Liver (tissue), 9 donors: ENCODE results near the gene MID2. TPM values are rescaled to one million over a fixed set of nuclear protein-coding genes. Genes with fewer than 3 reads are reported as not detected.

ENCODE experiments used
- DNase-seq: peaks from one replicate; pipeline ENCODE4 v3.0.0-alpha.2; 2017; ENCODE audit warnings: low spot score
- H3K27ac ChIP-seq, 2 donors: one replicate each; pipeline ENCODE4 v1.7.0; 2013; ENCODE audit warnings: inconsistent platforms in 2 of 2, low read length in 2 of 2, control low read depth in 1 of 2, low read depth in 1 of 2, mild to moderate bottlenecking in 1 of 2
- H3K27me3 ChIP-seq, 4 donors: one replicate each; pipeline versions ENCODE4 v1.6.1 to v1.7.0; 2013; ENCODE audit warnings: low read length in 3 of 4, inconsistent platforms in 1 of 4, mild to moderate bottlenecking in 1 of 4, moderate library complexity in 1 of 4; ENCODE audit not compliant: control insufficient read depth in 4 of 4, insufficient read depth in 4 of 4
- H3K36me3 ChIP-seq, 4 donors: one replicate each; pipeline versions ENCODE4 v1.6.1 to v1.7.0; 2013; ENCODE audit warnings: low read length in 3 of 4, mild to moderate bottlenecking in 3 of 4, low read depth in 1 of 4, moderate library complexity in 1 of 4; ENCODE audit not compliant: control insufficient read depth in 4 of 4, insufficient read depth in 3 of 4
- H3K4me1 ChIP-seq, 4 donors: one replicate each; pipeline versions ENCODE4 v1.6.1 to v1.7.0; 2013; ENCODE audit warnings: low read length in 3 of 4, mild to moderate bottlenecking in 3 of 4, moderate library complexity in 1 of 4; ENCODE audit not compliant: control insufficient read depth in 4 of 4, insufficient read depth in 4 of 4
- H3K4me3 ChIP-seq, 3 donors: one replicate each; pipeline versions ENCODE4 v1.6.1 to v1.7.0; 2013; ENCODE audit warnings: low read length in 3 of 3, control low read depth in 1 of 3, low read depth in 1 of 3, mild to moderate bottlenecking in 1 of 3
- H3K9ac ChIP-seq, 2 donors: one replicate each; pipeline ENCODE4 v1.7.0; 2013; ENCODE audit warnings: low read length in 2 of 2, mild to moderate bottlenecking in 2 of 2, moderate library complexity in 2 of 2, control low read depth in 1 of 2, low read depth in 1 of 2
- H3K9me3 ChIP-seq, 4 donors: one replicate each; pipeline versions ENCODE4 v1.6.1 to v1.7.0; 2013; ENCODE audit warnings: low read length in 3 of 4; ENCODE audit not compliant: control insufficient read depth in 4 of 4
- ATF3 ChIP-seq: IDR thresholded peaks from 2 replicates; pipeline ENCODE4 v1.6.1; 2016; ENCODE audit warnings: antibody characterized with exemption
- CTCF ChIP-seq: fragments of 150-350 bp; IDR thresholded peaks from 2 replicates; pipeline ENCODE4 v1.5.1; 2017; ENCODE audit warnings: improper control_type of control experiment, low read depth, low read length; ENCODE audit not compliant: missing input control
- EGR1 ChIP-seq, 2 donors: IDR thresholded peaks; 2 replicates each; pipeline ENCODE4 v1.6.1; 2016 to 2018; ENCODE audit warnings: antibody characterized with exemption in 2 of 2, low read depth in 2 of 2
- FOXA1 ChIP-seq: IDR thresholded peaks from 2 replicates; pipeline ENCODE4 v1.6.1; 2016; ENCODE audit warnings: antibody characterized with exemption
- FOXA2 ChIP-seq: IDR thresholded peaks from 2 replicates; pipeline ENCODE4 v1.6.1; 2016; ENCODE audit warnings: antibody characterized with exemption
- GABPA ChIP-seq, 2 donors: IDR thresholded peaks in 1 of 2; conservative IDR thresholded peaks in 1 of 2; 2 replicates each; pipeline ENCODE4 v1.6.1; 2016; ENCODE audit warnings: antibody characterized with exemption in 2 of 2, mild to moderate bottlenecking in 1 of 2, moderate library complexity in 1 of 2
- HNF4A ChIP-seq, 2 donors: conservative IDR thresholded peaks; 2 replicates each; pipeline ENCODE4 v1.6.1; 2016; ENCODE audit warnings: antibody characterized with exemption in 2 of 2, mild to moderate bottlenecking in 2 of 2
- HNF4G ChIP-seq: IDR thresholded peaks from 2 replicates; pipeline ENCODE4 v1.6.1; 2016; ENCODE audit warnings: antibody characterized with exemption
- JUND ChIP-seq, 2 donors: IDR thresholded peaks; 2 replicates each; pipeline ENCODE4 v1.6.1; 2016; ENCODE audit warnings: antibody characterized with exemption in 2 of 2
- MAX ChIP-seq: IDR thresholded peaks from 2 replicates; pipeline ENCODE4 v1.6.1; 2016; ENCODE audit warnings: antibody characterized with exemption
- NR2F2 ChIP-seq: IDR thresholded peaks from 2 replicates; pipeline ENCODE4 v1.6.1; 2016; ENCODE audit warnings: antibody characterized with exemption
- RAD21 ChIP-seq, 2 donors: IDR thresholded peaks; 2 replicates each; pipeline ENCODE4 v1.6.1; 2016; ENCODE audit warnings: antibody characterized with exemption in 2 of 2, mild to moderate bottlenecking in 2 of 2
- REST ChIP-seq: IDR thresholded peaks from 2 replicates; pipeline ENCODE4 v1.6.1; 2016; ENCODE audit warnings: antibody characterized with exemption, mild to moderate bottlenecking
- RXRA ChIP-seq, 2 donors: IDR thresholded peaks; 2 replicates each; pipeline ENCODE4 v1.6.1; 2017 to 2018; ENCODE audit warnings: antibody characterized with exemption in 2 of 2, mild to moderate bottlenecking in 1 of 2
- SP1 ChIP-seq: IDR thresholded peaks from 2 replicates; pipeline ENCODE4 v1.6.1; 2018; ENCODE audit warnings: antibody characterized with exemption, mild to moderate bottlenecking
- TAF1 ChIP-seq: conservative IDR thresholded peaks from 2 replicates; pipeline ENCODE4 v1.6.1; 2016; ENCODE audit warnings: antibody characterized with exemption, mild to moderate bottlenecking
- YY1 ChIP-seq: IDR thresholded peaks from 2 replicates; pipeline ENCODE4 v1.6.1; 2016; ENCODE audit warnings: antibody characterized with exemption, mild to moderate bottlenecking
- ZBTB33 ChIP-seq: IDR thresholded peaks from 2 replicates; pipeline ENCODE4 v1.6.1; 2016; ENCODE audit warnings: antibody characterized with exemption
- WGBS: extraction: QIAGEN DNeasy Blood & Tissue Kit; methylation state at CpG from one replicate; pipeline ENCODE4 v1.1.7; 2013; 5-methylcytosine and 5-hydroxymethylcytosine counted together
- polyA plus RNA-seq, 2 donors: library from polyadenylated mRNA; stranded (reverse) in 1 of 2; unstranded in 1 of 2; fragments of 200-250 nt in 1 of 2; fragments of >200 nt in 1 of 2; fragmentation: Nextera tagmentation in 1 of 2; extraction: Ambion mirVana in 1 of 2; gene quantifications; one replicate each; pipeline versions ENCODE4 v1.2.1 to v1.2.3, GENCODE V29; 2013 to 2015
- total RNA-seq, 2 donors: library from RNA; depleted of rRNA; stranded (reverse); fragments of >200 nt; gene quantifications; one replicate each; pipeline ENCODE4 v1.2.3, GENCODE V29; 2014
- donor health status: healthy.
- donor health status: healthy.
- donor health status: healthy.
- donor health status: healthy.
- donor health status: healthy.

Gene MID2
- total and polyA plus RNA-seq, 4 donors, result 2.2 to 12.2 (median 3.7) TPM

GRCh38 chrX:107834275-107835201 lies 8.9 kb downstream of the MID2 start (continued):
- TF ChIP-seq REST, result no peak

- H3K36me3 ChIP-seq, result peaks cover 0 to 4% (median 3%) of the 10 kb centered on the region in 4 donors
- 36% methylated on average over 2 of the region's 2 CpGs for WGBS
- peaks cover 0 to 2% (median 0%) of the 10 kb centered on the region in 4 donors for H3K4me1 ChIP-seq
- H3K4me3 ChIP-seq, result no peak overlapping the region
- no peak overlapping the region for H3K9ac ChIP-seq
- DNase-seq, result no peak
- no peaks in the 10 kb centered on the region for H3K9me3 ChIP-seq
- no peaks in the 10 kb centered on the region for H3K27me3 ChIP-seq
- no peak overlapping the region for H3K27ac ChIP-seq
- TF ChIP-seq SP1 (no peak), GABPA (IDR thresholded peaks at IDR 0.05 in 1 of 2, conservative IDR thresholded peaks at IDR 0.05 in 1 of 2) (no peak), EGR1 (IDR thresholded peaks at IDR 0.05; ENCODE audit: low read depth in 2 of 2) (no peak), RXRA (IDR thresholded peaks at IDR 0.05) (no peak), HNF4G (no peak), CTCF (no peak), REST (no peak), HNF4A (conservative IDR thresholded peaks at IDR 0.05) (no peak), ATF3 (no peak), NR2F2 (no peak), ZBTB33 (no peak), TAF1 (no peak), MAX (no peak), RAD21 (IDR thresholded peaks at IDR 0.05) (no peak), FOXA2 (no peak), FOXA1 (no peak), JUND (IDR thresholded peaks at IDR 0.05) (no peak), YY1 (no peak)
Measured at GRCh38 chrX:107836958-107837357, 11.3 kb downstream of the MID2 start.
